Smooth muscle cell (in vitro differentiated cells): ENCODE data around the gene PSMG4. TPM values are rescaled to one million over a fixed set of nuclear protein-coding genes. Genes with fewer than 3 reads are reported as not detected.

Experiments
- DNase-seq: peaks from one replicate; lab custom pipeline; 2025; ENCODE audit not compliant: unreplicated experiment; lab: John Stamatoyannopoulos, UW
- H2AFZ ChIP-seq: fragments of 200-600 bp; sonication (generic); 2 replicates; pipeline ENCODE4 v1.6.0; 2016; ENCODE audit warnings: antibody characterized with exemption, low read depth, mild to moderate bottlenecking
- H3F3A ChIP-seq: fragments of 200-600 bp; sonication (generic); 2 replicates; pipeline ENCODE4 v1.6.0; 2017; ENCODE audit warnings: antibody characterized with exemption, low read depth
- H3K27ac ChIP-seq: fragments of 200-600 bp; sonication (generic); 2 replicates; pipeline ENCODE4 v1.5.1; 2016; ENCODE audit warnings: low read depth, mild to moderate bottlenecking
- H3K27me3 ChIP-seq: fragments of 200-600 bp; sonication (generic); 2 replicates; pipeline ENCODE4 v1.6.1; 2016; ENCODE audit warnings: low read depth, mild to moderate bottlenecking
- H3K36me3 ChIP-seq: fragments of 200-600 bp; sonication (generic); 2 replicates; pipeline ENCODE4 v1.5.1; 2016; ENCODE audit warnings: low read depth
- H3K4me1 ChIP-seq: fragments of 200-600 bp; sonication (generic); 2 replicates; pipeline ENCODE4 v1.5.1; 2016; ENCODE audit warnings: low read depth
- H3K4me2 ChIP-seq: fragments of 200-600 bp; sonication (generic); 2 replicates; pipeline ENCODE4 v1.6.0; 2016; ENCODE audit warnings: mild to moderate bottlenecking
- H3K4me3 ChIP-seq: fragments of 200-600 bp; sonication (generic); 2 replicates; pipeline ENCODE4 v1.5.1; 2016; ENCODE audit warnings: mild to moderate bottlenecking
- H3K79me2 ChIP-seq: fragments of 200-600 bp; sonication (generic); 2 replicates; pipeline ENCODE4 v1.6.0; 2016; ENCODE audit warnings: low read depth, mild to moderate bottlenecking
- H3K9ac ChIP-seq: fragments of 200-600 bp; sonication (generic); 2 replicates; pipeline ENCODE4 v1.6.0; 2016; ENCODE audit warnings: low read depth
- H3K9me3 ChIP-seq: fragments of 200-600 bp; sonication (generic); replicated peaks from 2 replicates; pipeline ENCODE4 v1.5.1; 2016; ENCODE audit warnings: low read depth
- H4K20me1 ChIP-seq: fragments of 200-600 bp; sonication (generic); 2 replicates; pipeline ENCODE4 v1.6.0; 2016; ENCODE audit warnings: low read depth
- WGBS: methylation state at CpG from one replicate; pipeline ENCODE4 v1.1.7; 2016; ENCODE audit warnings: low lambda C conversion rate; 5-methylcytosine and 5-hydroxymethylcytosine counted together
- polyA plus RNA-seq: library from polyadenylated mRNA; unstranded; fragments of >200 nt; fragmentation: Nextera tagmentation; extraction: Ambion mirVana; gene quantifications from 2 replicates; pipeline ENCODE4 v1.2.1, GENCODE V29; 2016
- total RNA-seq: library from RNA; depleted of rRNA; stranded (reverse); fragments of >200 nt; gene quantifications from 2 replicates; pipeline ENCODE4 v1.2.3, GENCODE V29; 2014
- TF ChIP-seq, protein P1 (sequence below): fragments of 200-600 bp; sonication (generic); IDR thresholded peaks from 2 replicates; pipeline ENCODE4 v1.5.1; 2017; ENCODE audit warnings: borderline replicate concordance, mild to moderate bottlenecking, antibody characterized with exemption; ENCODE audit not compliant: insufficient read depth, poor library complexity, severe bottlenecking

The PSMG4 gene
- total and polyA plus RNA-seq, 2 experiments from 2014 or later, result 10.9 to 12.5 TPM

DNA sequence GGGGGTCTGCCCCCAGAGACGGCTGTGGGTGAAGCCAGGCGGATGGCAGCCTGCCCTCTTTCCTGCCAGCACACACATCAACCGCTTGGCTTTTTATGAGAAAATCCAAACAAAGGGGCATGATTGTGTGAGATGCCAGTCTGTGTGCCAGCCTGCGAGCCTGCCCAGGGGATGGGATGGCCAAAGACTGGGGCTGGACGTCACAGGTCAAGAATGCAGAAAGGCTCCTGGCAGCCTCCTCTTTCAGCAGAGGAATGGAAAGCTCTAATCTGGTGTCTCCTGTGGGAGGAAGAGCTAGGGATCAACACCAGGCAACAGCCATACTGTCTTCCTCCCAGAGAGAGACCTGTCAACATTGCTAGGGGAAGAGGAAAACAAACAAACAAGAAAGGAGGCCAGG is 47.1 kb upstream of the PSMG4 start:
- TF ChIP-seq, protein P1, sequence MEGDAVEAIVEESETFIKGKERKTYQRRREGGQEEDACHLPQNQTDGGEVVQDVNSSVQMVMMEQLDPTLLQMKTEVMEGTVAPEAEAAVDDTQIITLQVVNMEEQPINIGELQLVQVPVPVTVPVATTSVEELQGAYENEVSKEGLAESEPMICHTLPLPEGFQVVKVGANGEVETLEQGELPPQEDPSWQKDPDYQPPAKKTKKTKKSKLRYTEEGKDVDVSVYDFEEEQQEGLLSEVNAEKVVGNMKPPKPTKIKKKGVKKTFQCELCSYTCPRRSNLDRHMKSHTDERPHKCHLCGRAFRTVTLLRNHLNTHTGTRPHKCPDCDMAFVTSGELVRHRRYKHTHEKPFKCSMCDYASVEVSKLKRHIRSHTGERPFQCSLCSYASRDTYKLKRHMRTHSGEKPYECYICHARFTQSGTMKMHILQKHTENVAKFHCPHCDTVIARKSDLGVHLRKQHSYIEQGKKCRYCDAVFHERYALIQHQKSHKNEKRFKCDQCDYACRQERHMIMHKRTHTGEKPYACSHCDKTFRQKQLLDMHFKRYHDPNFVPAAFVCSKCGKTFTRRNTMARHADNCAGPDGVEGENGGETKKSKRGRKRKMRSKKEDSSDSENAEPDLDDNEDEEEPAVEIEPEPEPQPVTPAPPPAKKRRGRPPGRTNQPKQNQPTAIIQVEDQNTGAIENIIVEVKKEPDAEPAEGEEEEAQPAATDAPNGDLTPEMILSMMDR, result no peak
- Histone ChIP-seq H3K79me2 (no peaks in the 10 kb centered on the region), H3K4me1 (peaks cover 9% of the 10 kb centered on the region), H3K4me3 (no peak overlapping the region), H2AFZ (no peak overlapping the region), H3K4me2 (no peak overlapping the region), H3K9me3 (no peaks in the 10 kb centered on the region), H4K20me1 (no peaks in the 10 kb centered on the region), H3K27ac (no peak overlapping the region), H3K9ac (peak overlapping the region; percentile 14), H3F3A (peaks cover 29% of the 10 kb centered on the region), H3K36me3 (no peaks in the 10 kb centered on the region), H3K27me3 (no peaks in the 10 kb centered on the region)
- DNase-seq, result no peak
- 75% methylated on average over 5 of the region's 5 CpGs for WGBS

DNA sequence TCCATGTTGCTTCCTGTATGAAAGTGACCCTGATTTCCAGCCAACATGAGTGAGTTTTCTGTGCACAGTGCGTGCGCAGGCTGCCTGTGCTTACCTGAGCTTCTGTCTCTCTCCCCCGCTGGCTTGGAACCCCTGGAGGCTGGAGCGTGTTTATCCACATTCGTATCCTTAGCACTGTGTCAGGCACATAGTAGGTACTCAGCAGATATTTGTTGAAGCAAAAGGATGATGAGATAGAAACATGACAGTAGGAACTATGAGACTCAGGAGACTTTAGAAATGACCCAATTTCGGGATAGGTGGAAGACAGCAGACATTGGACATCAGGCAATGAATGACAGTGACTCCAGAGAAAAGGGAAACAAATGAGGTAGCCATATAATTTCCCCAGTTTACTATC is 46.5 kb upstream of the PSMG4 start:
- Histone ChIP-seq H3K36me3 (no peaks in the 10 kb centered on the region), H3K9me3 (no peaks in the 10 kb centered on the region), H3K9ac (peak overlapping the region; percentile 26), H3K27me3 (no peaks in the 10 kb centered on the region), H3K4me3 (no peak overlapping the region), H4K20me1 (no peaks in the 10 kb centered on the region), H3K4me2 (no peak overlapping the region), H3K27ac (no peak overlapping the region), H3F3A (peaks cover 25% of the 10 kb centered on the region), H2AFZ (no peak overlapping the region), H3K79me2 (no peaks in the 10 kb centered on the region), H3K4me1 (peaks cover 9% of the 10 kb centered on the region)
- TF ChIP-seq, protein P1, result no peak
- WGBS, result 94% methylated on average over 6 of the region's 6 CpGs
- DNase-seq, result no peak

DNA sequence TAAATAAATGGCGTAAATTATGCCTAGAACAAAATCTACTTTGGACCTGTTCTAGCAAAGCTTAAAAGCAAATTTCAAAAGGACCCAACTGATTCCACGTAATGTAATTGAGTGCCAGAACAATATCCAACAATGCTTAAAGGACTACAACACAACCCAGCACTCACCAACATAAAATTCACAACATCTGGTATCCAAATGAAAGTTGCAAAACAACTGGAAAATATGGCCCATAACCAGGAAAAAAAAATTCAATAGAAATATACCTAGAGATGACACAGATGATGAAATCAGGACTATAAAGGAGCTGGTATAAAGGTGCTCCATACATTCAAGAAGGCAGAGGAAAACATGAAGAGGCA is 45.4 kb upstream of the PSMG4 start:
- Histone ChIP-seq H3K4me3 (no peak overlapping the region), H3F3A (peaks cover 21% of the 10 kb centered on the region), H4K20me1 (no peaks in the 10 kb centered on the region), H3K9me3 (no peaks in the 10 kb centered on the region), H3K9ac (no peak overlapping the region), H3K27ac (no peak overlapping the region), H3K4me1 (peaks cover 7% of the 10 kb centered on the region), H3K79me2 (no peaks in the 10 kb centered on the region), H3K27me3 (no peaks in the 10 kb centered on the region), H3K36me3 (no peaks in the 10 kb centered on the region), H2AFZ (no peak overlapping the region), H3K4me2 (no peak overlapping the region)
- WGBS, result 100% methylated on average over 2 of the region's 2 CpGs
- no peak for DNase-seq
- TF ChIP-seq, protein P1, result no peak

DNA sequence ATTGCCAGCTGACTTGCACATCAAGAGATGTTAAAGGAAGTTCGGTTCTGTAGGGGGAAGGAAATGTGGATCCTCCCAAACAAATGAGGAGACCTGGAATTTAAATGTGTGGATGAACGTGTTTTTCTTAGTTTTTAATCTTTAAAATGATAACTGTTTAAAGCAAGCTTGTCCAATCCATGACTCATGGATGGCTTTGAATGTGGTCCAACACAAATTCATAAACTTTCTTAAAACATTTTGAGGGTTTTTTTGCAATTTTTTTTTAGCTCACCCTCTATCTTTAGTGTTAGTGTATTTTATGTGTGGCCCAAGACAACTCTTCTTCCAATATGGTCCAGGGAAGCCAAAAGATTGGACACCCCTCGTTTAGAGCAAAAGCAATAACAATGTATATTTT is 43.8 kb upstream of the PSMG4 start:
- TF ChIP-seq, protein P1, result no peak
- 76% methylated on average over 3 of the region's 3 CpGs for WGBS
- Histone ChIP-seq H3F3A (peaks cover 10% of the 10 kb centered on the region), H3K4me1 (no peaks in the 10 kb centered on the region), H3K36me3 (no peaks in the 10 kb centered on the region), H3K9me3 (no peaks in the 10 kb centered on the region), H3K27ac (no peak overlapping the region), H4K20me1 (no peaks in the 10 kb centered on the region), H3K4me2 (no peak overlapping the region), H3K4me3 (no peak overlapping the region), H3K9ac (no peak overlapping the region), H2AFZ (no peak overlapping the region), H3K79me2 (no peaks in the 10 kb centered on the region), H3K27me3 (no peaks in the 10 kb centered on the region)
- no peak for DNase-seq
